GM21390 (cell line): ENCODE data around the gene C11orf98.
"Not testable (repeated sequence)": the region's sequence is repeated elsewhere in the genome, so short reads cannot be mapped to it uniquely, and the experiment has no call there.

ENCODE experiments used
- ATAC-seq: cut with Tn5 transposase; IDR thresholded peaks from one replicate; pipeline ENCODE4 v1.9.1; 2021; ENCODE audit not compliant: unreplicated experiment

C11orf98 gene

DNA sequence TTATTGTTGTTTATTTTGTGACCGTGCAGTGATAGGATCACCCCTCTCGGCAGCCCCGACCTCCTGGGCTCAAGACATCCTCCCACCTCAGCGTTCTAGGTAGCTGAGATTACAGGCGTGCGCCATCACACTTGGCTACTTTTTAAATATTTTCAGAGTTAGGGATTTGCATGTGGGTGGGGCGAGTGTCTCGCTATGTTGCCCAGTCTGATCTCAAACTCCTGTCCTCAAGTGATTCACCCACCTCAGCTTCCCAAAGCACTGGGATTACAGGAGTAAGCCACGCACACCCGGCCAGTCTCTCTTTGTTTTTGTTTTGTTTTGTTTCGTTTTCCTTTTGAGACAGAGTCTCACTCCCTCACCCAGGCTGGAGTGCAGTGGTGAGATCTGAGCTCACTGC, 10.7 kb downstream of the C11orf98 start:
- ATAC-seq, result no peak

- ATAC-seq, result peak; percentile 1
Measured at GRCh38 chr11:62652161-62653006, 12.6 kb downstream of the C11orf98 start.

- ATAC-seq, result not testable (repeated sequence)
Measured at GRCh38 chr11:62650283-62650682, 14.7 kb downstream of the C11orf98 start.

- no peak for ATAC-seq
Measured at GRCh38 chr11:62649486-62649885, 15.5 kb downstream of the C11orf98 start.

DNA sequence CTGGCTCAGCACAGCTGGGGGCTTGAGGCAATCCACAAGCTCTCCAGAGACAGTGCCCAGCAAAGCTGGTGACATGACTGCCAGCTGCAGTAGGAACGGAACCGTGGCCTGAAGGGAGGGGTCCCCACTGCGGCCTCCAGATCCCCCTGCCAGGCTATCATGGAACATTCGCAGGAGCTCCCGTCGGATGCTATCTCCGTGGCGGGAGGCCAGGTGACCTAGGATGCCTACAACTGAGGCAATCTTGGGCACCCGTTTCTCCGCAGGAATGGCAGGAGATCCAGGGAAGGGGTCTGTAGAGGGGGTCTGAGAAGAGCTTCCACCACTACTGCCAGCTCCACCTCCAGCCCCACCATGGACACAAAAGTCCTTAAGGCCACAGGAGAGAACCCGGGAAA, 16.0 kb downstream of the C11orf98 start:
- ATAC-seq, result no peak

- ATAC-seq, result no peak
Measured at GRCh38 chr11:62648185-62648966, 16.6 kb downstream of the C11orf98 start.

DNA sequence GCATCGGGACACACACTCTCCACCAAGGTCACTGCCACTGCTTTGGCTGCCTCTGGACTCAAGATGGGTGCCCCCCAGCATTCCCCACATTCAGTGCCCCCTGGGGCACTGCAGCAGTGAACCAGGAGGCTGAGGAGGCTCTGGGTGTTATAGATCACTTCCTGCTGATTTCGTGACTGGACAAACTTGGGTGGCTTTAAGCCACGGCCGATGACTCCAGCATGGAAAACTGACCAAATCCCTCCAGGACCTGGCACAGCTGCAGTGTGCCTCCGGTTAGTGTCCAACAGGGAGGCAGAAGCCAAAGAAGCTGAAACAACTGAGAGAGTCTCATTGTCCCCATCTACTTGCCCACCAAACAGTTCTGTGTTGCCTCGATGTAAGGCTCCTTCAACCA, 17.4 kb downstream of the C11orf98 start:
- no peak for ATAC-seq

DNA sequence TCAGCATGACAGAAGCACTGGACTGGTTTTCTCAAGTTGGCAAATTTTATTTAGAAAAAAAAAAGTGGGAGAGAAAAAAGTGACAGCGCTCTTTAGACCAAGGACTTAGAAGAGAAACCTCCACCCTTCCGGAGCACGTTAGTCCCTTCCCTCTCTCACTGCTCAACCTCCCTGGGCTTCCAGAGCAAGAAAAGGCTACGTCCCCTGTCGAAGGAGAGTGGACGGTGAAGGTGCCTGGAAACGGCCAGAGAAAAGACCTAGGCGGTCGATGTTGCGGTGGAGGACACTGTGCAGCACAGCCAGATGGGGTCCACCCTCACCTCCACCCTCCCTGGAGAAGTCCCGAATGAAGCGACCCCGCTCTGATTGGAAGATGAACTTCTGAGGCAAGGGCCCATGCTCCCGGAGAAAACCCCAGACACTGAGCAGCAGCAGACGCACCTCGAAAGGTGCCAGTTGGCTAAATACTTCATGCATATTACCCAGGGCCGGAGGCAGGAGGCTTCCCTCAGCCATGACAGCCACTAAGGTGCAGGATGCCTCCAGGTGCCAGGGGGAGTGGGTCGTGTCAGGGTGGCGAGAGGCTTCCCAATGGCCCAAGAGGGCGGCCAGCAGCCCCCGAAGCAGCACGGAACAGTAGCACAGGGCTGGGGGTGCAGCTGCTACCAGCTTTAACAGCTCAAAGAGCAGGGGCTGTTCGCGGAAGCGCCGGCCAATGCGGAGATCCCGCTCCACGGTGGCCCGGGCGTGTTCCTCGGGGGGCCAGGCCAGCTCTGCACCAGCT, 18.0 kb downstream of the C11orf98 start:
- no peak for ATAC-seq

GRCh38 chr11:62645946-62646824, 18.8 kb downstream of the C11orf98 start, which contains the start of gene GANAB:
GANAB (minus strand) TSS chr11:62646613; CDS start chr11:62646599, 14 bp downstream.
- ATAC-seq, result peak; percentile 88

- no peak for ATAC-seq
Measured at GRCh38 chr11:62645671-62645945, 19.4 kb downstream of the C11orf98 start.

GRCh38 chr11:62644220-62644619, 20.8 kb downstream of the C11orf98 start:
- ATAC-seq, result no peak

GRCh38 chr11:62632492-62632891, 32.5 kb downstream of the C11orf98 start:
- no peak for ATAC-seq

- no peak for ATAC-seq
Measured at GRCh38 chr11:62627713-62628112, 37.3 kb downstream of the C11orf98 start.

DNA sequence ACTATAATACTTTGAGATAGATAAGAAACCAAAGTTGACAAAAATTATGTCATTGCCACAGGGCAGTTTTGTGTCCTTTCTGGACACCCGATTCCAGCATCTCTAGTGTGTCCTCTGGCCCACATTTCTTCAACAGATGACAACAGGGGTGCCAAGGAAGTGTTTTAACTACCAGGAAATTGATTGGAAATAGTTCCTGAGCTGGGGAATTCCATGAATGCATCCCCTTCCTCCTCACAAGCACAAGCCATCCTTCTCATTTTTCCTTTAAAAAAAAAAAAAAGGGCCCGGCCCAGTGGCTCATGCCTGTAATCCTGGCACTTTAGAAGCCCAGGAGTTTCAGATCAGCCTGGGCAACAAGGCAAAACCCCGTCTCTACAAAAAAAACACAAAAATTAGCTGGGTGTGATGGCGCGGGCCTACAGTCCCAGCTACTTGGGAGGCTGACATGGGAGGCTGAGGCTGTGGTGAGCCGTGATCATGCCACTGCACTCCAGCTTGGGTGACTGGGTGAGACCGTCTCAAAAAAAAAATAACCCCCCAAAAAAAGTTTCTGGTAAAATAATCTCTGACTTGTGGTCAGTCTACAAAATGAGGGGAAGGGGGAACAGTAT, 42.4 kb downstream of the C11orf98 start:
- ATAC-seq, result no peak

DNA sequence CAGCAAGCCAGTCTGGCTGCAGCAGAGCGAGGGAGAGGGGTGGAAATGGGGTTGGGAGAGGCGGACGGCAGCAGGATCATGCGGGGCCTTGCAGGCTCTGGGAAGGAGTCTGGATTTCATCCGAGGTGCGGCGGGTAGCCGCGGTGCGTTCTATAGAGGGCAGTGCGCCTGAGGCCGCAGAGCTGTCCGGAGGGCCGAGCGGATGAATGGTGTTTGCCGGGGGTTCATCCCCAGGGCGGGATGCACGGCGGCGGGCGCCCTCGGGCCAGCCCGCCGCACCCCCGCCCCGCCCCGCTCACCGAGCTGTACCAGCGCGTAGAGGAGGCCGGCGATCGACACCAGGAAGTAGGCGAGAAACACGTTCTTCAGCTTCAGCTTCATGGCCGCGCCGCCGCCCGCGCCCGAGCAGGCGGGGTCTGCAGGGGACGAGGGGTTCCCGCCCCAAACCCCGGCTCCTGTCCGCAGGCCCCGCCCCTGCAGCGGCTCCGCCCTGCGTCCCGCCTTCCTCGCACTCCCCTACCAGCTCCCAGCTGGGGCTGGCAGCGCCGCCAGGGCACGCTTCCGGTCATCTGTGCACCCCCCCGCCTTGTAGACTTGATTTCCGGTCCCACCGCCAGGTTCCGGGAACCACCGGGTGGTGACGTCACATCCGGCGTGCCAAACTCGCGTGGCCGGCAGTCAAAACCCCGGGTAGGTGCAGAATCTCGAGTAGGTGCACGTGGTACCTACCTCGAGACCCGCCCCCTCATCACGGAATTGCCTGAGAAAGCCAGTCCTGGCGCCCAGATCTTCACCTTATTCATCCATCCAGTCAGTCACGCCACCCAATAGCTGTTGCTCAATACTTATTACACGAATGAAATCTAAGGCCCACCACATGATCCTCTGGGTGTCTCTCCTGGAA, 43.2 kb downstream of the C11orf98 start, which contains the start of gene B3GAT3:
Gene B3GAT3, minus strand, starts transcription at position 420 of the 904 bp plus-strand sequence. Its CDS starts 39 bp downstream, at position 381.
- ATAC-seq, result peak; percentile 91

GRCh38 chr11:62621027-62621566, 43.9 kb downstream of the C11orf98 start:
- no peak for ATAC-seq

- ATAC-seq, result not testable (repeated sequence)
Measured at GRCh38 chr11:62616957-62617356, 48.1 kb downstream of the C11orf98 start.

GRCh38 chr11:62615521-62615920, 49.5 kb downstream of the C11orf98 start:
- no peak for ATAC-seq

- ATAC-seq, result no peak
Measured at GRCh38 chr11:62614275-62614674, 50.7 kb downstream of the C11orf98 start.
